ENCODE results near the gene ATF7IP2.

The ATF7IP2 gene

DNA sequence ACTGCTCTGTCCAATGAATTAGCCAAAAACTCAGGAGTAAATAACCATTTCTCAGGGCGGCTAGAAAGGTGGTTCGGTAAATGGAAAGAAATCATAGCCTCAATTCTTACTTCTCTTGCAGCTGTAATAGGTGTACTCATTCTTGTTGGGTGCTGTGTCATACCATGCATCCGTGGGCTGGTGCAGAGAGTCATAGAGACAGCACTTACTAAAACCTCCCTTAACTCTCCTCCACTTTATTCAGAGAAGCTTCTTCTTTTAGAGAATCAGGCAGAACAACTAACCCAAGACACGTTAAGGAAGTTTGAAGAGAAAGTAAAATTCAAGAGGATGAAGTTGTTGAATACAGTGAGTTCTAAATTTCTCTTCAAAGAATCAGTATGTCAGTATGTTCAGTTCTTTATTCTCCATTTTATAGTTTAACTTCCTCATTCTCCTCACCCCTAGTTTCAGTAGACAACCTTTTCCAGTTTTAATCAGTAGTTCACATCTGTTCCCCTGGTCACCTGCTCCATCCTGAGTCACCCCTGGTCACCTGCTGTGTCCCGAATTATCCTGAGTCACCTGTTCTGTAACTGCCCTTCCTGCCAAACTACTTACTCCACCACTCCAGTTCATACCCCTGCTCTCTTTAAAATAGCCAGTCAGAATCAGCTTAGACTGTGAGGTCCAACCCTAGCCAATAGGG is 108.6 kb downstream of the ATF7IP2 start:
- Histone ChIP-seq H3K9me2 (replicated peaks; ENCODE audit: low read depth, low read length) (no peaks in the 10 kb centered on the region), H4K20me1 (ENCODE audit: insufficient read depth, low read length, poor library complexity, severe bottlenecking) (no peaks in the 10 kb centered on the region), H3F3A (ENCODE audit: low read depth) (no peaks in the 10 kb centered on the region), H3K4me2 (ENCODE audit: low read depth, low read length, poor library complexity, severe bottlenecking) (no peak overlapping the region), H3K4me3 (ENCODE audit: low read length, poor library complexity, severe bottlenecking) (no peak overlapping the region), H3K9ac (ENCODE audit: low read depth, low read length, poor library complexity, severe bottlenecking) (no peak overlapping the region), H3K9me3 (ENCODE audit: insufficient read depth, low read depth, low read length) (no peaks in the 10 kb centered on the region), H3K4me1 (ENCODE audit: insufficient read depth, low read length, poor library complexity, severe bottlenecking) (no peaks in the 10 kb centered on the region), H3K79me2 (ENCODE audit: insufficient read depth, low read length) (no peaks in the 10 kb centered on the region), H3K36me3 (ENCODE audit: insufficient read depth, low read length) (no peaks in the 10 kb centered on the region), H2AFZ (ENCODE audit: low read length) (no peak overlapping the region), H3K27me3 (ENCODE audit: insufficient read depth, low read length, poor library complexity, severe bottlenecking) (no peaks in the 10 kb centered on the region)
- TF ChIP-seq EZH2phosphoT487 (IDR thresholded peaks at IDR 0.05; ENCODE audit: borderline replicate concordance): no peak
- TF ChIP-seq, protein P1, sequence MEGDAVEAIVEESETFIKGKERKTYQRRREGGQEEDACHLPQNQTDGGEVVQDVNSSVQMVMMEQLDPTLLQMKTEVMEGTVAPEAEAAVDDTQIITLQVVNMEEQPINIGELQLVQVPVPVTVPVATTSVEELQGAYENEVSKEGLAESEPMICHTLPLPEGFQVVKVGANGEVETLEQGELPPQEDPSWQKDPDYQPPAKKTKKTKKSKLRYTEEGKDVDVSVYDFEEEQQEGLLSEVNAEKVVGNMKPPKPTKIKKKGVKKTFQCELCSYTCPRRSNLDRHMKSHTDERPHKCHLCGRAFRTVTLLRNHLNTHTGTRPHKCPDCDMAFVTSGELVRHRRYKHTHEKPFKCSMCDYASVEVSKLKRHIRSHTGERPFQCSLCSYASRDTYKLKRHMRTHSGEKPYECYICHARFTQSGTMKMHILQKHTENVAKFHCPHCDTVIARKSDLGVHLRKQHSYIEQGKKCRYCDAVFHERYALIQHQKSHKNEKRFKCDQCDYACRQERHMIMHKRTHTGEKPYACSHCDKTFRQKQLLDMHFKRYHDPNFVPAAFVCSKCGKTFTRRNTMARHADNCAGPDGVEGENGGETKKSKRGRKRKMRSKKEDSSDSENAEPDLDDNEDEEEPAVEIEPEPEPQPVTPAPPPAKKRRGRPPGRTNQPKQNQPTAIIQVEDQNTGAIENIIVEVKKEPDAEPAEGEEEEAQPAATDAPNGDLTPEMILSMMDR (conservative IDR thresholded peaks at IDR 0.05; ENCODE audit: low read length): no peak

DNA sequence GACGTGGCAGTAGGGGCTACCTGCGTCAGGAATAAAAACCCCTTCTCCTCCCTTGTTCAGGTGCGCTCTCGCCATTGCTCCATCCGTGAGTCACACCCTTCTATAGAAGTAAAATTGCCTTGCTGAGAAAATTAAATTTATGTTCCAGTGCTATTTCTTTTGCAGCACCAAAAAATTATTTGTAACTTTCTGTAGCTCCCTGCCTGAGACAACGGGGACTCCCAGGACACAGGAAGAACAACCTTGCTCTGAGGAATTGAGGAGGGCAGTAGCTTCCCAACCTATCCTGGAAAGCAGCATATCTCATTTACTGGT is 109.1 kb downstream of the ATF7IP2 start:
- Histone ChIP-seq H3K4me2 (ENCODE audit: low read depth, low read length, poor library complexity, severe bottlenecking) (no peak overlapping the region), H3K4me1 (ENCODE audit: insufficient read depth, low read length, poor library complexity, severe bottlenecking) (no peaks in the 10 kb centered on the region), H4K20me1 (ENCODE audit: insufficient read depth, low read length, poor library complexity, severe bottlenecking) (no peaks in the 10 kb centered on the region), H3K27me3 (ENCODE audit: insufficient read depth, low read length, poor library complexity, severe bottlenecking) (no peaks in the 10 kb centered on the region), H3K79me2 (ENCODE audit: insufficient read depth, low read length) (no peaks in the 10 kb centered on the region), H3K4me3 (ENCODE audit: low read length, poor library complexity, severe bottlenecking) (no peak overlapping the region), H3F3A (ENCODE audit: low read depth) (no peaks in the 10 kb centered on the region), H3K36me3 (ENCODE audit: insufficient read depth, low read length) (no peaks in the 10 kb centered on the region), H3K9ac (ENCODE audit: low read depth, low read length, poor library complexity, severe bottlenecking) (no peak overlapping the region), H3K9me2 (replicated peaks; ENCODE audit: low read depth, low read length) (no peaks in the 10 kb centered on the region), H3K9me3 (ENCODE audit: insufficient read depth, low read depth, low read length) (no peaks in the 10 kb centered on the region), H2AFZ (ENCODE audit: low read length) (no peak overlapping the region)
- no peak for TF ChIP-seq EZH2phosphoT487 (IDR thresholded peaks at IDR 0.05; ENCODE audit: borderline replicate concordance)
- TF ChIP-seq, protein P1 (conservative IDR thresholded peaks at IDR 0.05; ENCODE audit: low read length): no peak

DNA sequence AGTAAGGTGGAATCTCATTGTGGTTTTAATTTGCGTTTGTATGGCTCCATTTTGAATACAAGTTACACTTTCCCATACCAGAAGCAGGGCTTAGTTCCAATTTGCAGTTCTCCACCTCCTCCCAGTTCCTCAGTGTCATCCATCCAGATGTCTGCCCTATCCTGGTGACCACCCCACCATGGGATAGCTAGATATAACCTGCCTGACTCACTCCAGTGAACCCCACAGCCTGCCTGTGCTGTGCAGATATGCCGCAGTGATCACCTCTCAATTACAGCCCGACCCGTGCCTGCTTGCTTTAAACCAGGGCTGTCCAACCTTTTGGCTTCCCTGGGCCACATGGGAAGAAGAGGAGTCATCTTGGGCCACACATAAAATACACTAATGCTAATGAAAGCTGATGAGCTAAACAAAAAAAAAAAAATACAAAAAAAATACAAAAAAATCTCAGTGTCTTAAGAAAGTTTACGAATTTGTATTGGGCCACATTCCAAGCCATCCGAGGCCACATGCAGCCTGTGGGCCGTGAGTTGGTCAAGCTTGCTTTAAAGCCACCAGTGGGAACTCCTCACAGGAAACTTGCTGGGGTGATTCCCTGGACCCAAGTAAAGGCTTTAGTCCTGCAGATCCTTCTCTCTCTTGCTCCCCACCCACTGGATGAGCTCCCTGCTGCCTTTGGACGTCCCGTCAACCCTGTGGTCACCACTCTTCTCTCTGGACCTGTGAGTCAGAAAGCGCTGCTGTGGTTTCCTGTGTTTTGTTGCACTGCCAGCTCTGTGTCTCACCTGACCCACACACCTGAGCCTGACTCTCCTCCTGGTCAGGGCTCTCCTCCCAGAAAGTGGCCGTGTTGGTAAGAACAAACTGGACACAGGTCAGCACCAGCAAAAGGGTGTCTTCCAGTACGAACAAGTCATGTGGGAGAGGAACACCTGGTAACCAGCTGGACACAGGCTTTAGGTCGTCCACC is 111.6 kb downstream of the ATF7IP2 start:
- Histone ChIP-seq H3K36me3 (ENCODE audit: insufficient read depth, low read length) (no peaks in the 10 kb centered on the region), H3K4me1 (ENCODE audit: insufficient read depth, low read length, poor library complexity, severe bottlenecking) (no peaks in the 10 kb centered on the region), H3K4me2 (ENCODE audit: low read depth, low read length, poor library complexity, severe bottlenecking) (no peak overlapping the region), H4K20me1 (ENCODE audit: insufficient read depth, low read length, poor library complexity, severe bottlenecking) (no peaks in the 10 kb centered on the region), H3K9ac (ENCODE audit: low read depth, low read length, poor library complexity, severe bottlenecking) (no peak overlapping the region), H3K4me3 (ENCODE audit: low read length, poor library complexity, severe bottlenecking) (no peak overlapping the region), H3F3A (ENCODE audit: low read depth) (no peaks in the 10 kb centered on the region), H3K79me2 (ENCODE audit: insufficient read depth, low read length) (no peaks in the 10 kb centered on the region), H2AFZ (ENCODE audit: low read length) (no peak overlapping the region), H3K9me2 (replicated peaks; ENCODE audit: low read depth, low read length) (no peaks in the 10 kb centered on the region), H3K9me3 (ENCODE audit: insufficient read depth, low read depth, low read length) (no peaks in the 10 kb centered on the region), H3K27me3 (ENCODE audit: insufficient read depth, low read length, poor library complexity, severe bottlenecking) (no peaks in the 10 kb centered on the region)
- TF ChIP-seq, protein P1 (conservative IDR thresholded peaks at IDR 0.05; ENCODE audit: low read length): no peak
- TF ChIP-seq EZH2phosphoT487 (IDR thresholded peaks at IDR 0.05; ENCODE audit: borderline replicate concordance): no peak

All from Loucy (cell line).